Measurements from ENCODE around the gene INPP5B. TPM values are rescaled to one million over a fixed set of nuclear protein-coding genes. Genes with fewer than 3 reads are reported as not detected.

Gene INPP5B
- total and polyA plus RNA-seq, 2 donors: 23.1 to 24.8 TPM

DNA sequence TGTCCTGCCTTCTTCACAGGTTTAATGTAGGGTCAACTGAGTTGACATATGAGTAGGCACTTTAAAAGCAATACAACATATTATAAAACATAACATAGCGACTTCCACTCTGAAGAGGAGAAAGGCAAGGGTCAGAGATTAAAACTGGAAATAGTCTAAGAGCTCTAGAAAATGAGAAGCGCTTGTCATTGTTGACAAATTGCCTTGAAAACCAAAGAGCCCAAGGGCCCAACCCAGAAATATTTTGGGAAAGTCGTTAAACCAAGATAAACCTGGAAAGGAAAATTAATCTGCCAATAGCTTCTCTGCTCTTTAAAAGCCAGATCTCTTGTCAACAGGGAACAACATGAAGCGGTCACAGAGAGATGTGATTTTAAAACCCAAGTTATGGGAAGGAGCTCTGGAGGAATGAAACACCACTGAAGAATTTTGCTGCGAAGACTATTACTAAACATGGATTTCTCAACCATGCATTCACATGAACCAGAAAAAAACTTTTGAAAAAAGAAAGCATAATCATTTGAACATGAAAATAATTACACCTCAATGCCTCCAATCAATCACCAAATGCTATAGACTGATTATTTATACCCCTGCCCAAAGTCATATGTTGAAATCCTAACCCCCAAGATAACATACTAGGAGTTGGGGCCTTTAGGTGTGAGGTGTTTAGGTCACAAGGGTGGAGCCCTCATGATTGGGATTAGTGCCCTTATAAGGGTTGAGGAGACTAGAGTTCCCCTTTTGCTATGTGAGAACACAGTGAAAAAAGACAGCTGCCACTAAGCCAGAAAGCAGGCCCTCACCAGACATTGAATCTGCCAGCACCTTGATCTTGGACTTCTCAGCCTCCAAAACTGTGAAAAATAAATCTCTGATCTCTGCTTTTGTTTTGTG, 54.5 kb downstream of the INPP5B start:
- 89% methylated on average over 5 of the region's 5 CpGs for whole genome bisulfite sequencing
- no peak for DNase-seq (ENCODE audit: low read depth in 6 of 9, low spot score in 9 of 9)
- H3K27ac ChIP-seq (ENCODE audit: low read depth in 1 of 2, low read length in 1 of 2): no peak overlapping the region
- H3K27me3 ChIP-seq (ENCODE audit: control insufficient read depth in 2 of 2, insufficient read depth in 1 of 2, low read length in 1 of 2): no peaks in the 10 kb centered on the region
- peaks cover 15 to 20% of the 10 kb centered on the region in 2 donors for H3K36me3 ChIP-seq (ENCODE audit: control insufficient read depth in 2 of 2, insufficient read depth in 2 of 2, low read length in 1 of 2)
- H3K9me3 ChIP-seq (ENCODE audit: control insufficient read depth in 2 of 2, insufficient read depth in 1 of 2, low read length in 1 of 2): no peaks in the 10 kb centered on the region
- no peak overlapping the region for H3K4me3 ChIP-seq (ENCODE audit: low read length in 2 of 2)
- no peaks in the 10 kb centered on the region for H3K4me1 ChIP-seq (ENCODE audit: control insufficient read depth in 2 of 2, insufficient read depth in 2 of 2, low read length in 2 of 2)

DNA sequence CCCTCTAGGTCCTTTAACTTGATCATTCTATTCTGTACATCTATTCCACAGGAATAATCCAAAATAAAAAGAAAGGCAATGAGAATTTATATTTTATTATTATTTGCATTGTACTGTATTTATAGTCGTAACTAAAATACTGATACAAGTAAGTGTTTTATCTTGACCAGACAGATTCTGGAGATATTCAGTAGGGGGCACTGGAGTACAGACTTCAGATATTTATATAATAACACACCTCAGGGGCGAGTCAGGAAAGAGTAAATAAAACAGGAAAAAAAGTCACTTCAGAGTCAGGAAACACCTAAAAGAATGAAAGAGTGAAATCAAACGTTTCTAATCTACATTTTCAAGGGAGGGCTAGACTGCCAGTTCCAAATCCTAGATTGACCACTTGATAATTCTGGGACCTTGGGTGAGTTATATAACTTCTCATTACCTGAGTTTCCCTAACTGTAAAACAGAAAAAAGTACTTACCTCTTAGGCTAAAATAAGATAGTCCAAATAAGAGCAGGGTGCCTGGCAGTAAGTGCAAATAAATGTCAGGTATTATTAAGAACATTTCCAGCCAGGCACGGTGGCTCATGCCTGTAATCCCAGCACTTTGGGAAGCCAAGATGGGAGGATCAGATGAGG, 56.4 kb downstream of the INPP5B start:
- H3K4me3 ChIP-seq (ENCODE audit: low read length in 2 of 2): no peak overlapping the region
- H3K27ac ChIP-seq (ENCODE audit: low read depth in 1 of 2, low read length in 1 of 2): no peak overlapping the region
- no peaks in the 10 kb centered on the region for H3K9me3 ChIP-seq (ENCODE audit: control insufficient read depth in 2 of 2, insufficient read depth in 1 of 2, low read length in 1 of 2)
- WGBS: 54% methylated on average over 4 of the region's 4 CpGs
- peak in 7 of 9 donors; percentile 10 to 64 (median 19) for DNase-seq (ENCODE audit: low read depth in 6 of 9, low spot score in 9 of 9)
- H3K27me3 ChIP-seq (ENCODE audit: control insufficient read depth in 2 of 2, insufficient read depth in 1 of 2, low read length in 1 of 2): no peaks in the 10 kb centered on the region
- H3K36me3 ChIP-seq (ENCODE audit: control insufficient read depth in 2 of 2, insufficient read depth in 2 of 2, low read length in 1 of 2): peaks cover 30 to 35% of the 10 kb centered on the region in 2 donors
- H3K4me1 ChIP-seq (ENCODE audit: control insufficient read depth in 2 of 2, insufficient read depth in 2 of 2, low read length in 2 of 2): no peaks in the 10 kb centered on the region

GRCh38 chr1:37888022-37888700, 58.7 kb downstream of the INPP5B start:
- H3K36me3 ChIP-seq (ENCODE audit: control insufficient read depth in 2 of 2, insufficient read depth in 2 of 2, low read length in 1 of 2): peaks cover 36 to 51% of the 10 kb centered on the region in 2 donors
- H3K4me1 ChIP-seq (ENCODE audit: control insufficient read depth in 2 of 2, insufficient read depth in 2 of 2, low read length in 2 of 2): no peaks in the 10 kb centered on the region
- H3K4me3 ChIP-seq (ENCODE audit: low read length in 2 of 2): no peak overlapping the region
- H3K27ac ChIP-seq (ENCODE audit: low read depth in 1 of 2, low read length in 1 of 2): no peak overlapping the region
- no peaks in the 10 kb centered on the region for H3K9me3 ChIP-seq (ENCODE audit: control insufficient read depth in 2 of 2, insufficient read depth in 1 of 2, low read length in 1 of 2)
- WGBS: 97% methylated on average over 6 of the region's 6 CpGs
- H3K27me3 ChIP-seq (ENCODE audit: control insufficient read depth in 2 of 2, insufficient read depth in 1 of 2, low read length in 1 of 2): no peaks in the 10 kb centered on the region
- no peak for DNase-seq (ENCODE audit: low read depth in 6 of 9, low spot score in 9 of 9)

DNA sequence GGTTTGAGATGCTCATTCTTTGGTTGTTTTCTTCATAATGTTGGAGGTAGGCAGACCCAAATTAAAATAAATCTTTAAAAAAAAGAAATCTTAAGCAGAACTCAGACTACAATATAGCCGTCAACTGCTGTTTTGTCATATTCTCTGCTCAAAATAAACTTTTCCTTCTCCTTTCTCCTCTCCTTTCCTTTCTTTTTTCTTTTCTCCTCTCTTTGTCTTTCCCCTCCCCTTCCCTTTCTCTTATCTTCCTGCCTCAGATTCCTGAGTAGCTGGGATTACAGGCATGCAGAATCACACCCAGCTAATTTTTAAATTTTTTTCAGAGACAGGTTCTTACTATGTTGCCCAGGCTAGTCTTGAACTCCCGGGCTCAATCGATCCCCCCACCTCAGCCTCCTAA, 62.7 kb downstream of the INPP5B start:
- Histone ChIP-seq H3K4me1 (ENCODE audit: control insufficient read depth in 2 of 2, insufficient read depth in 2 of 2, low read length in 2 of 2) (no peaks in the 10 kb centered on the region), H3K4me3 (ENCODE audit: low read length in 2 of 2) (no peak overlapping the region), H3K9me3 (ENCODE audit: control insufficient read depth in 2 of 2, insufficient read depth in 1 of 2, low read length in 1 of 2) (no peaks in the 10 kb centered on the region), H3K36me3 (ENCODE audit: control insufficient read depth in 2 of 2, insufficient read depth in 2 of 2, low read length in 1 of 2) (peaks cover 47 to 70% of the 10 kb centered on the region in 2 donors), H3K27me3 (ENCODE audit: control insufficient read depth in 2 of 2, insufficient read depth in 1 of 2, low read length in 1 of 2) (no peaks in the 10 kb centered on the region), H3K27ac (ENCODE audit: low read depth in 1 of 2, low read length in 1 of 2) (no peak overlapping the region)
- no peak for DNase-seq (ENCODE audit: low read depth in 6 of 9, low spot score in 9 of 9)
- 98% methylated on average over 3 of the region's 3 CpGs for WGBS

DNA sequence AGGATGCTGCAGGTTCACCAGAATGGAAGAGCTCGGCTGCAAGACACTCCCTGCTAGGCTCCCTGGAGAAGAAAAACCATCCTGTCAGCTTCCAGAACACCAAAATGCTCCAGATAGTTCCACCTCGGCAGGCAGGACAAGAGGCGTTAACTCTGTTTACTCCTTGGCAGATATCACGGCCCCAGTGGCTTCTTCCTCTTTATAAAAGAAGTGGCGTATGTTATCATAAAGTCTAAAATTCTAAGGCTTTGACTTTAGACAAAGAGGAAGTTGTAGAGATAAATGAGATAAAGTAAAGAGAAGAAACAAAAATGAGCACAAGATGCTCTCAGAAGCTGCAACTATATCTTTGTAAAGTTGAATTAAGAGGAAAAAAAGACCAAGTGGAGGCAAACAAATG, 63.2 kb downstream of the INPP5B start:
- peaks cover 43 to 65% of the 10 kb centered on the region in 2 donors for H3K36me3 ChIP-seq (ENCODE audit: control insufficient read depth in 2 of 2, insufficient read depth in 2 of 2, low read length in 1 of 2)
- no peaks in the 10 kb centered on the region for H3K4me1 ChIP-seq (ENCODE audit: control insufficient read depth in 2 of 2, insufficient read depth in 2 of 2, low read length in 2 of 2)
- no peaks in the 10 kb centered on the region for H3K9me3 ChIP-seq (ENCODE audit: control insufficient read depth in 2 of 2, insufficient read depth in 1 of 2, low read length in 1 of 2)
- no peaks in the 10 kb centered on the region for H3K27me3 ChIP-seq (ENCODE audit: control insufficient read depth in 2 of 2, insufficient read depth in 1 of 2, low read length in 1 of 2)
- H3K27ac ChIP-seq (ENCODE audit: low read depth in 1 of 2, low read length in 1 of 2): no peak overlapping the region
- H3K4me3 ChIP-seq (ENCODE audit: low read length in 2 of 2): no peak overlapping the region
- DNase-seq (ENCODE audit: low read depth in 6 of 9, low spot score in 9 of 9): peak in 1 of 9 donors; percentile 13
- WGBS: 93% methylated on average over 5 of the region's 5 CpGs

GRCh38 chr1:37879865-37880264, 67.0 kb downstream of the INPP5B start:
- no peak overlapping the region for H3K4me3 ChIP-seq (ENCODE audit: low read length in 2 of 2)
- no peak for DNase-seq (ENCODE audit: low read depth in 6 of 9, low spot score in 9 of 9)
- no peaks in the 10 kb centered on the region for H3K27me3 ChIP-seq (ENCODE audit: control insufficient read depth in 2 of 2, insufficient read depth in 1 of 2, low read length in 1 of 2)
- peaks cover 42 to 49% of the 10 kb centered on the region in 2 donors for H3K36me3 ChIP-seq (ENCODE audit: control insufficient read depth in 2 of 2, insufficient read depth in 2 of 2, low read length in 1 of 2)
- no peaks in the 10 kb centered on the region for H3K4me1 ChIP-seq (ENCODE audit: control insufficient read depth in 2 of 2, insufficient read depth in 2 of 2, low read length in 2 of 2)
- H3K27ac ChIP-seq (ENCODE audit: low read depth in 1 of 2, low read length in 1 of 2): no peak overlapping the region
- H3K9me3 ChIP-seq (ENCODE audit: control insufficient read depth in 2 of 2, insufficient read depth in 1 of 2, low read length in 1 of 2): no peaks in the 10 kb centered on the region
- WGBS: 99% methylated on average over 4 of the region's 4 CpGs

DNA sequence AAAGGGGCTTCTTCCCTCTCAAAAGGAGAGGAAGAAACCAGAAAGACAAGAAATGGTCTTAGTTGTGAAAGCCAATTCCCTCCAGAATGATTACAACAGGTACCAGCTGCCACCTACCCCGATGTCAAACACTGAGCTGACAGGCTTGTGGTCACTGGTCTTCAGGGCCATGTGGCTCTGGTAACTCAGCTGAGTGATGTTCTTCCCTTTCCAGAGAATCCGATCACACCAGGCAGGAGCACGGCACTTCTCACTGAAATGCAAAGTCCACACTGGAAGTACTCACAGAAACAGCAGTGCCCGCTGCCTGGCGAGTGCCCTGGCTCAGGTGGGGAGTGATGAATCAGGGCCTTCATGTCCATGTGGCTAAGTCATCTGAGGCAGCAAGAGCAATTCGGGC, 68.8 kb downstream of the INPP5B start:
- WGBS: 98% methylated on average over 6 of the region's 6 CpGs

GRCh38 chr1:37875833-37876232, 71.0 kb downstream of the INPP5B start:
- 98% methylated on average over 1 of the region's 1 CpG for WGBS
- H3K27me3 ChIP-seq (ENCODE audit: control insufficient read depth in 2 of 2, insufficient read depth in 1 of 2, low read length in 1 of 2): no peaks in the 10 kb centered on the region
- H3K36me3 ChIP-seq (ENCODE audit: control insufficient read depth in 2 of 2, insufficient read depth in 2 of 2, low read length in 1 of 2): peaks cover 43 to 45% of the 10 kb centered on the region in 2 donors
- H3K4me1 ChIP-seq (ENCODE audit: control insufficient read depth in 2 of 2, insufficient read depth in 2 of 2, low read length in 2 of 2): no peaks in the 10 kb centered on the region
- H3K9me3 ChIP-seq (ENCODE audit: control insufficient read depth in 2 of 2, insufficient read depth in 1 of 2, low read length in 1 of 2): no peaks in the 10 kb centered on the region
- no peak overlapping the region for H3K27ac ChIP-seq (ENCODE audit: low read depth in 1 of 2, low read length in 1 of 2)
- H3K4me3 ChIP-seq (ENCODE audit: low read length in 2 of 2): no peak overlapping the region
- no peak for DNase-seq (ENCODE audit: low read depth in 6 of 9, low spot score in 9 of 9)

More for the DNA sequence above, 68.8 kb downstream of the INPP5B start:
- Histone ChIP-seq H3K27ac (ENCODE audit: low read depth in 1 of 2, low read length in 1 of 2) (no peak overlapping the region), H3K4me1 (ENCODE audit: control insufficient read depth in 2 of 2, insufficient read depth in 2 of 2, low read length in 2 of 2) (no peaks in the 10 kb centered on the region), H3K36me3 (ENCODE audit: control insufficient read depth in 2 of 2, insufficient read depth in 2 of 2, low read length in 1 of 2) (peaks cover 46 to 50% of the 10 kb centered on the region in 2 donors), H3K9me3 (ENCODE audit: control insufficient read depth in 2 of 2, insufficient read depth in 1 of 2, low read length in 1 of 2) (no peaks in the 10 kb centered on the region), H3K4me3 (ENCODE audit: low read length in 2 of 2) (no peak overlapping the region), H3K27me3 (ENCODE audit: control insufficient read depth in 2 of 2, insufficient read depth in 1 of 2, low read length in 1 of 2) (no peaks in the 10 kb centered on the region)
- no peak for DNase-seq (ENCODE audit: low read depth in 6 of 9, low spot score in 9 of 9)

DNA sequence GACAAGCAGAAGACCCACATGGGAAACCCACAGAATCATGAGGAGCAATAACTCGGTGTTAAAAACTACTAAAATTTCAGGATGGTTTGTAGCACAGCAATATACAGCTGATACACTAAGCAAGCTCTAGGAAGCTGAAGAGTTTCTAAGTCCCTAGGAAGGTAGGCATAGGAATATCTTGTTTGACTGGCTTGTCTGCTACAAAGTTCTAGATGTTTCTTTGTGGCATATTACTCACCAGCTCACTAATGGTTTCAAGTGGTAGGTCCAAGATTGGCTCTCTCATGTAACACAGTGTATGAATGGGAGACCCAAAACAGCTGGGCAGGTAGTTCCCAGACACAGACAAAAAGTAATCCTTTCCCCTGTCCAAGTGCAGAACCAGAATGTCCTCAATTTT, 74.2 kb downstream of the INPP5B start:
- H3K4me1 ChIP-seq (ENCODE audit: control insufficient read depth in 2 of 2, insufficient read depth in 2 of 2, low read length in 2 of 2): no peaks in the 10 kb centered on the region
- no peak overlapping the region for H3K4me3 ChIP-seq (ENCODE audit: low read length in 2 of 2)
- H3K27me3 ChIP-seq (ENCODE audit: control insufficient read depth in 2 of 2, insufficient read depth in 1 of 2, low read length in 1 of 2): no peaks in the 10 kb centered on the region
- H3K27ac ChIP-seq (ENCODE audit: low read depth in 1 of 2, low read length in 1 of 2): no peak overlapping the region
- peaks cover 41 to 47% of the 10 kb centered on the region in 2 donors for H3K36me3 ChIP-seq (ENCODE audit: control insufficient read depth in 2 of 2, insufficient read depth in 2 of 2, low read length in 1 of 2)
- 97% methylated on average over 1 of the region's 1 CpG for WGBS
- no peak for DNase-seq (ENCODE audit: low read depth in 6 of 9, low spot score in 9 of 9)
- H3K9me3 ChIP-seq (ENCODE audit: control insufficient read depth in 2 of 2, insufficient read depth in 1 of 2, low read length in 1 of 2): no peaks in the 10 kb centered on the region
